ENCODE measurements around the gene FAR2.

DNA sequence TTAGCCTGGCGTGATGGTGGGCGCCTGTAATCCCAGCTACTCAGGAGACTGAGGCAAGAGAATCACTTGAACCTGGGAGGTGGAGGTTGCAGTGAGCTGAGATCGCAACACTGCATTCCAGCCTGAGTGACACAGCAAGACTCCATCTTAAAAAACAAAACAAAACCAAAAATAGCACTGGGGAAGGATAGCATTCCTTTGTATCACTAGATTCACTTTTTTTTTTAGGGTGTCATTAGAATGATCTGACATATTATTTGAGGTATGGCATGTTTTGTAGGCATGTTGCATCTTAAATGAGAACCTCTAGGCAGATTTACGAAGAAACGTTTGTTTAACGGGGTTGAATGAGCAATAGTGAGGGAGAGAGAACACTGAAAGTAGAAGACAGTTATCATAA, 16.8 kb upstream of the FAR2 start:
- TF ChIP-seq POLR2AphosphoS5 (IDR thresholded peaks at IDR 0.05), result no peak
- TF ChIP-seq CTCF (IDR thresholded peaks at IDR 0.05), result no peak
- no peak for TF ChIP-seq EP300 (IDR thresholded peaks at IDR 0.05)
- TF ChIP-seq POLR2A (IDR thresholded peaks at IDR 0.05), result no peak
